Activated T-cell treated with anti-CD3 and anti-CD28 coated beads, Interleukin-2, amount 50 U/mL, for 48 hours (primary cell): ENCODE data around the gene C11orf42.

Experiments
- DNase-seq, 2 experiments: peaks; one replicate each; pipeline ENCODE4 v3.0.0-alpha.2; 2020

C11orf42 gene

GRCh38 chr11:6258571-6259081 is 53.3 kb downstream of the C11orf42 start:
- DNase-seq, result peak in 1 of 2 experiments; percentile 31

DNA sequence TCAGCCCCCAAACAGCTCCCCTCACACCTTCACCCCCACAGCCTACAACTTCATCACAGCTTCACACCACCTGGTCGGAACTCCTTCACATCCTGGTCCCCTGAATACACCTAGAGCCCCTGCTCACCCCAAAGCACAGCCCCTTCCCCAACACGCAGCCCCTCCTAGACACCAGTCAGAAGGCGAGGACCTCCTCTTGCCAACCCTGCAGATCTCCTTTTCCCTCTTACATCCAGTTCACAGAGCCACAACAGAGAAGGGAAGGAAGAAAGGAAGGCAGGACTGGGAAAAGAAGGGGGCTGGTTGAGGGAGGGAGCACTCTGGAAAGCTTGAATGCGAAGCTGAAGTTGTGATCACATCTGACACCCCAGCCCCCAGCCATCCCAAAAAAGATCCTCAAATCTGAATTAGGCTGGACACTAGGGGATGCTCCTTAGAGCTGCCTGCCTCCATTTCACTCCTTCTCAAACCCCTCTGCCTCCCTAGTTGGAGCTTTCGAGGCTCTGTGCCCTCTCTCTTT is 54.9 kb downstream of the C11orf42 start:
- DNase-seq, result no peak
